Measurements from ENCODE around the gene RNF212B. TPM values are rescaled to one million over a fixed set of nuclear protein-coding genes. Genes with fewer than 3 reads are reported as not detected.

The RNF212B gene
- total RNA-seq, 1 experiment from 2014 or later = 0.39 TPM

- Histone ChIP-seq H3K9ac (ENCODE audit: extremely low read depth, insufficient read length, low read length) (peak overlapping the region; percentile 21), H2BK5ac (ENCODE audit: insufficient read length, low read length) (no peak overlapping the region), H3T11ph (ENCODE audit: low read length) (no peak overlapping the region), H4K20me1 (ENCODE audit: control insufficient read depth, insufficient read depth, insufficient read length) (no peaks in the 10 kb centered on the region), H3K14ac (ENCODE audit: insufficient read depth, low read length) (no peak overlapping the region), H3K9me3 (ENCODE audit: control insufficient read depth, low read depth, low read length) (no peaks in the 10 kb centered on the region), H4K5ac (ENCODE audit: insufficient read length, low read depth, low read length) (no peak overlapping the region), H3K18ac (ENCODE audit: insufficient read length, low read depth, low read length) (no peak overlapping the region), H2BK20ac (ENCODE audit: low read depth, low read length, poor library complexity, severe bottlenecking) (no peak overlapping the region), H3K23me2 (ENCODE audit: insufficient read length, low read depth, low read length, poor library complexity, severe bottlenecking) (peaks cover 17% of the 10 kb centered on the region), H3K27me3 (ENCODE audit: insufficient read depth, low read length) (peaks cover 25% of the 10 kb centered on the region), H3K4me1 (ENCODE audit: insufficient read depth, low read length) (no peaks in the 10 kb centered on the region), H3K4me2 (ENCODE audit: insufficient read depth, insufficient read length, low read length) (peak overlapping the region; percentile 84), H3K79me2 (ENCODE audit: insufficient read depth, low read length) (no peaks in the 10 kb centered on the region), H2BK120ac (ENCODE audit: low read depth, low read length, poor library complexity, severe bottlenecking) (no peak overlapping the region), H3K23ac (ENCODE audit: insufficient read length, low read depth, low read length) (no peak overlapping the region), H4K8ac (replicated peaks; ENCODE audit: insufficient read length, low read depth, low read length) (no peak overlapping the region), H4K91ac (ENCODE audit: insufficient read length, low read depth, low read length) (no peak overlapping the region), H3K56ac (ENCODE audit: insufficient read length, low read depth, low read length) (no peak overlapping the region), H2AFZ (ENCODE audit: low read length) (no peak overlapping the region), H3K79me1 (ENCODE audit: insufficient read depth, low read depth, low read length, poor library complexity, severe bottlenecking) (no peaks in the 10 kb centered on the region), H2BK15ac (ENCODE audit: low read depth, low read length) (no peak overlapping the region), H3K27ac (ENCODE audit: insufficient read length, low read depth, low read length) (no peak overlapping the region), H2AK5ac (ENCODE audit: insufficient read length, low read length) (no peak overlapping the region), H3K4ac (ENCODE audit: low read depth, low read length) (no peak overlapping the region), H2BK12ac (ENCODE audit: insufficient read length, low read depth, low read length) (no peak overlapping the region)
- peak overlapping the region; percentile 84 to 89 for H3K4me3 Mint-ChIP-seq
- H3K36me3 Mint-ChIP-seq (ENCODE audit: insufficient read depth in 1 of 3, low read depth in 3 of 3) = peaks cover 0 to 10% (median 0%) of the 10 kb centered on the region in 3 experiments; a peak in 1 of 7 replicates
- H3K9me3 Mint-ChIP-seq = no peaks in the 10 kb centered on the region; a peak in 1 of 5 replicates
- TF ChIP-seq CTCF (conservative IDR thresholded peaks at IDR 0.05) = no peak
- peaks cover 10 to 18% of the 10 kb centered on the region in 2 experiments for H3K4me1 Mint-ChIP-seq
- WGBS (ENCODE audit: extremely low coverage, insufficient read length, low lambda C conversion rate) = no CpG with 5 or more reads among the region's 10 CpGs
- H3K27ac Mint-ChIP-seq = no peak overlapping the region
- peaks cover 76% of the 10 kb centered on the region for H3K27me3 Mint-ChIP-seq (ENCODE audit: low read depth)
- DNase-seq = no peak
Observed at GRCh38 chr14:23299986-23300686, 62.4 kb downstream of the RNF212B start.
